IPS DF 19.7 (cell line): ENCODE data around the gene ATAD3A.
"Not testable (repeated sequence)": the region's sequence is repeated elsewhere in the genome, so short reads cannot be mapped to it uniquely, and the experiment has no call there.

ENCODE experiments used
- DNase-seq: peaks from one replicate; pipeline ENCODE4 v3.0.0-alpha.2; 2013; ENCODE audit warnings: low read depth, low spot score

ATAD3A gene

GRCh38 chr1:1489861-1490260 is 22.1 kb upstream of the ATAD3A start:
- no peak for DNase-seq

- no peak for DNase-seq
These were observed 21.2 kb upstream of the ATAD3A start for GRCh38 chr1:1490633-1491230.

GRCh38 chr1:1491601-1492000 is 20.4 kb upstream of the ATAD3A start:
- DNase-seq: no peak

GRCh38 chr1:1494311-1494710 is 17.7 kb upstream of the ATAD3A start:
- DNase-seq: not testable (repeated sequence)

DNA sequence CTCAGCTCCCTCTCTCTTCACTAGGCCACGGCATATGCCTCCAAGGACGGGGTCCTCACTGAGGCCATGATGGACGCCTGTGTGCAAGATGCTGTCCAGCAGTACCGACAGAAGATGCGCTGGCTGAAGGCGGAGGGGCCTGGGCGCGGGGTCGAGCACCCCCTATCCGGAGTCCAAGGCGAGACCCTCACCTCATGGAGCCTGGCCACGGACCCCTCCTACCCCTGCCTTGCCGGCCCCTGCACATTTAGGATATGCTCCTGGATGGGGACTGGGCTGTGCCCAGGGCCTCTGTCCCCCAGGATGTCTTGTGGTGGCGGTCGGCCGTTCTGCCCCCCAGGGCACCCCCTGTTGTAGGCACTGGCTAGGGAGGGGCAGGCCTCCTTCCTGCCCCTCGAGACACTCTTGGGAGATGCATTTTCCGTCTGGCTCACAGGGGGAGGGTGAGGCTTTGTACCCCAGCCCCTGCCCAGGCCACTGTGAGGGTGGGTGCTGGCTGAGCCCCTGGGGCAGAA is 16.4 kb upstream of the ATAD3A start:
- DNase-seq: not testable (repeated sequence)

GRCh38 chr1:1504777-1505365 is 7.1 kb upstream of the ATAD3A start:
- DNase-seq: not testable (repeated sequence)

DNA sequence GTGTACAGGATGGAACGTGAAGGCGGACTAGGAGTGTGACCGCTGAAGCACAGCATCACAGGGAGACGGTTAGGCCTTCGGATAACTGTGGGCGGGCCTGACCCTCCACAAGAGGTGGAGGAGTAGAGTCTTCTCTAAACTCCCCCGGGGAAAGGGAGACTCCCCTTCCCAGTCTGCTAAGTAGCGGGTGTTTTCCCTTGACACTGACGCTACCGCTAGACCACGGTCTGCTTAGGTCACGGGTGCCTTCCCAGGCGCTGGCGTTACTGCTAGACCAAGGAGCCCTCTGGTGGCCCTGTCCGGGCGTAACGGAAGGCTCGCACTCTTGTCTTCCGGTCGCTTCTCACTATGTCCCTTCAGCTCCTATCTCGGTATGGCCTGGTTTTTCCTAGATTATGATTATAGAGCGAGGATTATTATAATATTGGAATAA is 6.6 kb upstream of the ATAD3A start:
- not testable (repeated sequence) for DNase-seq

- DNase-seq: not testable (repeated sequence)
These were observed 6.2 kb upstream of the ATAD3A start for GRCh38 chr1:1505801-1506200.

DNA sequence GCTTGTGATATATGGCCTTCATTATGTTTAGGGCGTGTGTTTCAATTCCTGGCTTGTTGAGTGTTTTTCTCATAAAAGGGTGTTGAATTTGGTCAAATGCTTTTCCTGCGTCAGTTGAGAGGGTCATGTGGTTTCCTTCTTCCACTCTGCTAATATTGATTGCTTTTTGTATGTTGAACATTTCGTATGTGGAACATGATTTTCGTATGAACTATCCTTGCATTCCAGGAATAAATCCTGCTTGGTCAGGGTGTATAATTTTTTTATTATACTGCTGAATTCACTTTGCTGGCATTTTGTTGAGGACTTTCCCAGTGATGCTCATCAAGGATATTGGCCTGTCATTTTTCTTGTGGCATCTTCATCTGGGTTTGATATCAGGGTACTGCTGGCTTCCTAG is 4.7 kb upstream of the ATAD3A start:
- DNase-seq: no peak

GRCh38 chr1:1508775-1509464 is 3.0 kb upstream of the ATAD3A start:
- DNase-seq: not testable (repeated sequence)

DNA sequence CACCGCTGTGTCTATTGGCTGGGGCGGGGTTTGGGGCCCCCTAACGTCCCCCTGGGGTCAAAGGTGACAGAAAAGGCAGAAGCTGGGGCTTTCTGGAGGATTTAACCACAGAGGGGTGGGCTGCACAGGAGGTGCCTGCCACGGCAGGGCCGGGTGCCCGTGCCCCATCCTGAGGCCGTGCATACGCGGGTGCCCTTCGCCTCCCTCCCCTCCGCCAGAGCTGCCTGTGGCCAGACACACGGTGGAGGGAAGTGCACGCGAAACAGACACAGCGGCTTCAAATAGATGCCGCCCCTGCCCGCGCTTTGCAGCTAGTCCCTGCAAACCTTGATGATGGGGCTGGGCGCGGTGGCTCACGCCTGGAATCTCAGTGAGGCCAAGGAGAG is 2.5 kb upstream of the ATAD3A start:
- DNase-seq: not testable (repeated sequence)

- DNase-seq: no peak
These were observed 940 bp upstream of the ATAD3A start for GRCh38 chr1:1510912-1511532.

GRCh38 chr1:1512425-1512824 is 463 bp downstream of the ATAD3A start:
- not testable (repeated sequence) for DNase-seq

DNA sequence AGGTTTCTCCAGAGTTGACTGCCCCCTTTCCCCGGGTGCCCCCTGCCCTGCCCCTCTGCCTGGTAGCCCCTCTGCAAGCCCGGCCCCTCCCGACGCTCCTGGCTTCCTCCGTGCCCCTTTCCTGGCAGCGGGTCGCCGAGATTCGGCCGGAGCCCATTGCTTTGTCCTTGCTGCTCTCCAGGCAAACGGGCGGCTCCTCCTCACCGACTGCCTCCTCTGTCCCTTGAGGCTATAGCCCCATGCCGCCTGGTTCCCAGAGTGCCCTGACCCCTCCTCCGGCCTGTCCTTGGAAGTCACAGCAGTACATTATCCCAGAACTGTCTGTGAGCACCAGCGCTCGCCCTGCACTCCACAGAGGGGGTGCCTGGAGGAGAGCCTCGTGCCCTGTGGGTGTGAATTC is 1.7 kb downstream of the ATAD3A start:
- DNase-seq: not testable (repeated sequence)

GRCh38 chr1:1514376-1514775 is 2.4 kb downstream of the ATAD3A start:
- not testable (repeated sequence) for DNase-seq

- not testable (repeated sequence) for DNase-seq
These were observed 5.0 kb downstream of the ATAD3A start for GRCh38 chr1:1516923-1517322.

DNA sequence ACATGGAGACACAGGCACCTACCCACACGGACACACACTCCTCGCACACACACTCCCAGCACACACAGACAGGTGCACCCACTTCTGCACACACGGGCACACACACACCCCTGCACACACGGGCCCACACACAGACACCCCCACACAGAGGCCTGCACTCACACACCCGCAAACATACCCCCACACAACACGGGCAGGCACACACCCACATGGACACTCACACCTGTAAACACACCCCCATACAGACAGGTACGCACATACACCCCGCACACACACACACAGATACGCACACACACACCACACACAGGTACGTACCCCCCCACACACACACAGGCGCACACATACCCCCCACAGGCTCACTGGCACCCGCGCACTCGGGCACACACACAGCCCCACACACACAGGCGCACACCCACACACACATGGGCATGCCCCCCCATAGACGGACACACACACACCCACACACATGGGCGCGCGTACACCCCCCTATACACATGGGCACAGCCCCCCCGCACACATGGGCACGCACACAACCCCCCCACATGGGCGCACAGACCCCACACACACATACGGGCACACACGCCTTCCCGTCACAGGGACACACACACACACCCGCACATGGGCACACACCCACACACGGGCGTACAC is 6.1 kb downstream of the ATAD3A start:
- DNase-seq: no peak

DNA sequence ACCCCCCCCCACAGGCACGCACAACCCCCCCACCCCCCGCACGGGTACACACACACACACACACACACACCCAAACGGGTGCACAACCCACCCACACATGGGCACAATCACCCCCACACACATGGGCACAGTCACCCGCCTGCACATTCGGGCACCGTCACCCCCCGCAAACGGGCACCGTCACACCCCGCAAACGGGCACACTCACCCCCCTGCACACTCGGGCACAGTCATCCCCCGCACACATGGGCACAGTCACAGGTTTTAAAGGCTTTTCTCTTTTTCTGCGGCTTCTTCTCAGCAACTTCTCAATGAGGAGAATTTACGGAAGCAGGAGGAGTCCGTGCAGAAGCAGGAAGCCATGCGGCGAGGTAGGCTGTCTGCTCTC is 6.7 kb downstream of the ATAD3A start:
- DNase-seq: not testable (repeated sequence)

DNA sequence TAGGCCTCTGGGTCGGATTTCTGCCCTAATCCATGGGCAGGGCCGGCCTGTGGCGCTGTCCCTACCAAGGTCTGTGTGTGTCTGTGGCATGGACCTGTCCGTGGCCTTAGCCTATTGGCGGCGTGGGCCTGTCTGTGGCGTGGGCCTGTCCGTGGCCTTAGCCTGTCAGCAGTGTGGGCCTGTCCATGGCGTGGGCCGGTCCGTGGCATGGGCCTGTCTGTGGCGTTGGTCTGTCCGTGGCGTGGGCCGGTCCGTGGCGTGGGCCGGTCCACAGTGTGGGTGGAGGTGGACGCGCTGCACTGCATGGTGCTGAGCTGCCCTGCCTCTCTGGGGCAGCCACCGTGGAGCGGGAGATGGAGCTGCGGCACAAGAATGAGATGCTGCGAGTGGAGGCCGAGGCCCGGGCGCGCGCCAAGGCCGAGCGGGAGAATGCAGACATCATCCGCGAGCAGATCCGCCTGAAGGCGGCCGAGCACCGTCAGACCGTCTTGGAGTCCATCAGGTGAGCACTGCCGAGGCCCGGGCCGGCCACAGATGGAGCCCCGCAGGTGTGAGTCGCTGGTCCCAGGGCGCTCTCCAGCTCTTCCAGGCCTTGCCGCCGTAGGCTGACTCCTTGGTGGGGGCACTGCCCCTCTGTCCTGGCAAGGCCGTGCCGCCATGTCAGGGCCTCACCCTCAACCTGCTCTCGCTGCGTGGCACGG is 8.0 kb downstream of the ATAD3A start:
- not testable (repeated sequence) for DNase-seq

DNA sequence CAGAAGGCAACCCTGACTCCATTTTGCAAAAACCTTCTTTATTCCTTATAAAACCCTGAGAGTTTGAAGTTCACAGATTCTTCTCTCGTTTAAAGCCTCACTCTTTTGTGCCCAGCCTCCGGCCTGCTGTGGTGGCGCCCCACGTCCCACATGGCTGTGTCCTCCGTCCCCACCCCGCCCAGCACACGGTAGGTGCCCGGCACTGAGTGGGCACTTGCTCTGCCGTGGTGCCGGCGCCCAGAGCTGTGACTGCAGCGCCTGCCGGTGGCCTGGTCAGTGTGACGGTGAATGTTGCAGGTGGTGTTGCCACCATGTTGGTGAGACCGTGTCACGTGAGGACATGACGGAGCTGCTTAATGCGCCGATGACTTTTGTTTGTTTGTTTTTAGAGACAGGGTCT is 9.4 kb downstream of the ATAD3A start:
- DNase-seq: no peak

- DNase-seq: not testable (repeated sequence)
These were observed 10.6 kb downstream of the ATAD3A start for GRCh38 chr1:1522536-1522935.
